ENCODE results near the gene CELA2B.
A peak's percentile ranks its signal among the peaks of the same experiment; 100 is the strongest.
"Not testable (repeated sequence)": the region's sequence is repeated elsewhere in the genome, so short reads cannot be mapped to it uniquely, and the experiment has no call there.

Gene CELA2B

DNA sequence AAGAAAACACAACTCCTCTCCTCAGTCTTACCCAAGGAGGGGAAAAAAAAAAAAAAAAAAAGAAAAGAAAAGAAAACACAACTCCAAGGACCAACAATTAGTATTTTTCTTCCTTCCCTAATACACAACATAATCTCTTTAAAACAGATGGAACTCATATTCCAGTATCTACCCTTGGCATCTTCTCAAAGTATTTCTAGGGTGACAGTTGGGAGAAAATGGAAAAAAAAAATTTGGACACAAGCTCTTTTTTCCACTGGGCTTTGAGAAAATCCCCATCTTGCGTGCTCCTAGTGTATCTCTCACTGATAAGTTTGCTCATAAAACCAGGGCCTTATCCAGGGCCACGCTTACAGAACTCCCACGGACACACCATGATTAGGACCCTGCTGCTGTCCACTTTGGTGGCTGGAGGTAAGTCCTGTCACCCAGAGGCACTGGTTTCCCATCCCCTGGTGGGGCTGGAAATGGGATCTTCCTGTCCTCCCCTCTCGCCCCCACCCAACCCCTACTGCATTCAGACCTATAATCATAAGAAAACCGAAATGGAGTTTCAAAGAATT, at the start of gene CELA2B:
Gene CELA2B, plus strand, starts transcription at position 353 of the 563 bp plus-strand sequence. Its CDS starts 22 bp downstream, at position 375.
- TF ChIP-seq CTCF (IDR thresholded peaks at IDR 0.05; ENCODE audit: borderline replicate concordance, control extremely low read depth, extremely low read depth, insufficient read depth, missing control alignments): no peak
- in situ Hi-C loops (cut with MboI; ENCODE audit: low sequenced_read_pairs, unreplicated experiment): no loop called here
- DNase-seq (ENCODE audit: low spot score): no peak

- in situ Hi-C loops (cut with MboI; ENCODE audit: low sequenced_read_pairs, unreplicated experiment): loop anchor here (5.0 kb wide), 1 partner anchor 99 kb away; no protein-coding TSS in a partner anchor
- no peak for DNase-seq (ENCODE audit: low spot score)
- TF ChIP-seq CTCF (IDR thresholded peaks at IDR 0.05; ENCODE audit: borderline replicate concordance, control extremely low read depth, extremely low read depth, insufficient read depth, missing control alignments): no peak
Measured at GRCh38 chr1:15426492-15427279, 49.2 kb upstream of the CELA2B start.

DNA sequence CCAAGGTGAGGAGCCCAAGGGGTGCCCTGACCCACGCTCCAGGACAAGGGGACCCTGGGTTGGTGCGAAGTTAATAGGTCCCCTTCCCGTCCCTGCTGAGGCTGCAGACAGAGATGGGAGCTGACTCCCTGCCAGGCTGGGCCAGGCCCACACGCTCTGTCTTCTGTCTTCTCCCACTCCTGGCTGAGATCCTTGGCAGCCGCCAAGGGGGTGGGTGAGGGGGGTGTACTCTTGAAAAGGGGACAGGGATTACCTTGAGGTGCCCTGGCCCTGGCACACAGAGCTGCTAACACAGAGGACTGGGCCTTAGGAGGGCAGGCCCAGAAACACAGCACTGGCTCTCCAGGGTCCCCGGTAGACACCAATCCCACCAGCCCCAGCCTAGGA, 48.6 kb upstream of the CELA2B start:
- no peak for TF ChIP-seq CTCF (IDR thresholded peaks at IDR 0.05; ENCODE audit: borderline replicate concordance, control extremely low read depth, extremely low read depth, insufficient read depth, missing control alignments)
- in situ Hi-C loops (cut with MboI; ENCODE audit: low sequenced_read_pairs, unreplicated experiment): loop anchor here (5.0 kb wide), 1 partner anchor 100 kb away; no protein-coding TSS in a partner anchor
- no peak for DNase-seq (ENCODE audit: low spot score)

DNA sequence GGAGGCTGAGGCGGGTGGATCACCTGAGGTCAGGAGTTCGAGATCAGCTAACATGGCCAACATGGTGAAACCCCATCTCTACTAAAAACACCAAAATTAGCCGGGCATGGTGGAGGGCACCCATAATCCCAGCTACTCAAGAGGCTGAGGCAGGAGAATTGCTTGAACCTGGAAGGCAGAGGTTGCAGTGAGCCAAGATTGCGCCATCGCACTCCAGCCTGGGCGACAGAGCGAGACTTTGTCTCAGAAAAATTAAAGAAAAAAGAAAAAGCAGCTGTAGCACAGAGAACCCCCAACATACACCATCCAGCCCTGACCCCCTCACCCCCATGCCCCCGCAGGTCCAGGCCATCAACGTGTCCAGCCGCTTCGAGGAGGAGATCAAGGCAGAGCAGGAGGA, 47.7 kb upstream of the CELA2B start:
- in situ Hi-C loops (cut with MboI; ENCODE audit: low sequenced_read_pairs, unreplicated experiment): loop anchor here (5.0 kb wide), 1 partner anchor 101 kb away; no protein-coding TSS in a partner anchor
- not testable (repeated sequence) for DNase-seq (ENCODE audit: low spot score)

- peak; percentile 22 for DNase-seq (ENCODE audit: low spot score)
- in situ Hi-C loops (cut with MboI; ENCODE audit: low sequenced_read_pairs, unreplicated experiment): loop anchor here (5.0 kb wide), 1 partner anchor 102 kb away; no protein-coding TSS in a partner anchor
- no peak for TF ChIP-seq CTCF (IDR thresholded peaks at IDR 0.05; ENCODE audit: borderline replicate concordance, control extremely low read depth, extremely low read depth, insufficient read depth, missing control alignments)
Measured at GRCh38 chr1:15428815-15429435, 47.0 kb upstream of the CELA2B start.

- no peak for TF ChIP-seq CTCF (IDR thresholded peaks at IDR 0.05; ENCODE audit: borderline replicate concordance, control extremely low read depth, extremely low read depth, insufficient read depth, missing control alignments)
- in situ Hi-C loops (cut with MboI; ENCODE audit: low sequenced_read_pairs, unreplicated experiment): loop anchor here (5.0 kb wide), 1 partner anchor 102 kb away; no protein-coding TSS in a partner anchor
- no peak for DNase-seq (ENCODE audit: low spot score)
Measured at GRCh38 chr1:15429701-15430149, 46.2 kb upstream of the CELA2B start.

Data from GM13976 (cell line).